ENCODE data around the gene CCDC40.
"Not testable (repeated sequence)": the region's sequence is repeated elsewhere in the genome, so short reads cannot be mapped to it uniquely, and the experiment has no call there.

Gene CCDC40, protein sequence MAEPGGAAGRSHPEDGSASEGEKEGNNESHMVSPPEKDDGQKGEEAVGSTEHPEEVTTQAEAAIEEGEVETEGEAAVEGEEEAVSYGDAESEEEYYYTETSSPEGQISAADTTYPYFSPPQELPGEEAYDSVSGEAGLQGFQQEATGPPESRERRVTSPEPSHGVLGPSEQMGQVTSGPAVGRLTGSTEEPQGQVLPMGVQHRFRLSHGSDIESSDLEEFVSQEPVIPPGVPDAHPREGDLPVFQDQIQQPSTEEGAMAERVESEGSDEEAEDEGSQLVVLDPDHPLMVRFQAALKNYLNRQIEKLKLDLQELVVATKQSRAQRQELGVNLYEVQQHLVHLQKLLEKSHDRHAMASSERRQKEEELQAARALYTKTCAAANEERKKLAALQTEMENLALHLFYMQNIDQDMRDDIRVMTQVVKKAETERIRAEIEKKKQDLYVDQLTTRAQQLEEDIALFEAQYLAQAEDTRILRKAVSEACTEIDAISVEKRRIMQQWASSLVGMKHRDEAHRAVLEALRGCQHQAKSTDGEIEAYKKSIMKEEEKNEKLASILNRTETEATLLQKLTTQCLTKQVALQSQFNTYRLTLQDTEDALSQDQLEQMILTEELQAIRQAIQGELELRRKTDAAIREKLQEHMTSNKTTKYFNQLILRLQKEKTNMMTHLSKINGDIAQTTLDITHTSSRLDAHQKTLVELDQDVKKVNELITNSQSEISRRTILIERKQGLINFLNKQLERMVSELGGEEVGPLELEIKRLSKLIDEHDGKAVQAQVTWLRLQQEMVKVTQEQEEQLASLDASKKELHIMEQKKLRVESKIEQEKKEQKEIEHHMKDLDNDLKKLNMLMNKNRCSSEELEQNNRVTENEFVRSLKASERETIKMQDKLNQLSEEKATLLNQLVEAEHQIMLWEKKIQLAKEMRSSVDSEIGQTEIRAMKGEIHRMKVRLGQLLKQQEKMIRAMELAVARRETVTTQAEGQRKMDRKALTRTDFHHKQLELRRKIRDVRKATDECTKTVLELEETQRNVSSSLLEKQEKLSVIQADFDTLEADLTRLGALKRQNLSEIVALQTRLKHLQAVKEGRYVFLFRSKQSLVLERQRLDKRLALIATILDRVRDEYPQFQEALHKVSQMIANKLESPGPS

DNA sequence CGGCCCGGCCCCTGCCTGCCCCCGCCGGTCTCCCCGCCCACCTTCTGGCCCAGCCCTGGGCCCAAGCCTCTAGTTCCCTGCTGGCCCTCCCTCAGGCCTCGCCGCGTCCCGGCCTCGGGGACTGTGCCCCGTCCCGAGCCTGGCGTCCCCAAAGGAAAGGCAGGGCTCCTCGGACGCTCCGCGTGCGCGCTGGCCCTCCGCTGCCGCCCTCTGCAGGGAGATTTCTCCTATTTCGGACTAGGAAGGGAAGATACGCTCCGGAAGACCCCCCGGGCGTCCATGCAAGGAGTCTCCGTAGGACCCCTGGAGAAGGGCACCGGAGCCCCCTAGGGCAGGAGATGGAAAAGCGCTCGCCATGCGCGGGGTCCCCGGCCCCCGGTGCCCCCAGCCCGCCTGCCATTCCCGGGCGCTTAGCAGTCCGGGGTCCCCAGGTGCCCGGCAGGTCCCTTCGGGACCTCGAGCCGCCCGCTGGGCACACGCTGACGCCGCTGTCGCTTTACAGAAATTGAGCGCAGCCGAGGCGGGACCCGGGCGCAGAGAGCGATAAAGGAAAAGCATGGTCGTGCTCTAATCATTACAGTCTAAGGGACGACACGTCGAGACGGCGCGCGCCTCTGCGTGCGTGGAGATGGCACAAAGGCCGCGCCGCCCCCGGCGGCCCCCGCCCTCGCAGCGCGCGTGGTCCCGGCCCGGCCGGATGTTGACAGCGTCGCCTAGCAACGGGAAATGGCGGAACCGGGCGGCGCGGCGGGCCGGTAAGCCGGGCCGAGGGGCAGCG lies at the start of gene CCDC40:
TSS of gene CCDC40 (plus strand) at position 706 of the 778 bp plus-strand sequence. CDS start at position 727, 21 bp downstream.
- peak; percentile 80 for DNase-seq

DNA sequence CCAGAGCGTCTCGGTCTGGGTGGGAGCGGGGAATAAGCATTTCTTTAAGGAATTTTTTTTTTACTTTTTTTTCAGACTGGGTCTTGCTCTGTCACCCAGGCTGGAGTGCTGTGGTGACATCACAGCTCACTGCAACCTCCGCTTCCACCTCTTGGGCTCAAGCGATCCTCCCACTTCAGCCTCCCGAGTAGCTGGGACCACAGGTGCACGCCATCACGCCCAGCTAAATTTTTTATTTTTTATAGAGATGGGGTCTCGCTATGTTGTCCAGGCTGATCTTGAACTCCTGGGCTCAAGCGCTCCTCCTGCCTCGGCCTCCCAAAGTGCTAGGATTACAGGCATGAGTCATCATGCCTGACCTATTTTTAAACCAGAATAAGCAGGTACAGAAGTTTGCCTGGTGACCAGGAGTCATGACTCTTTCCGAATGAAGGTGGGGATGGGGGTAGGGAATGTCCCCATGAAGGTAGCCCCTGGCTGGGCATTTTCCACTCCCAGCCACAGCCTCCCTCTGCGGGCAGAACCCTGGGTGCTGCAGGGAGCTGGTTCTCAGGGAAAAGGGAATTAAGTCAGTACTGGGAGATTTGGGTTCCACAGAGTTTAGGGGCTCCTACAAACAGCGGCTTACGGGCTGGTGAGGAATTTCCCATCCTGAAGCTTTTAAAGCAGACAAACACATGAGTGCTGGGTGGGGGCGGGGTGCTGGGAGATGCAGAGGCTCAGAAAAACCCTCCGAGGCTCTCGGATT lies 49.1 kb upstream of the CCDC40 start:
- DNase-seq = no peak

DNA sequence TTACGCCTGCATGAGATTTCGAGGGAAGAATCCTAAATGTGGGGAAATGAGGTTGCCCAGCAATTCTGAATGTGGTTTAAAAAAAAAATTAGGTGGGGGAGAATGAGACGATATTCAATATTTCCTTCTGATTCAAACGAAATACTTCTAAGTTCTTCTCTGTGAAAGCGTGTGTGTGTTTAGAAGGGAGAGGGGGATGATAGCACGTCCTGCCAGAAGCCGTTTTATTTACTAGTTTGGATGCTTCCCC lies 48.6 kb upstream of the CCDC40 start:
- DNase-seq = no peak

DNA sequence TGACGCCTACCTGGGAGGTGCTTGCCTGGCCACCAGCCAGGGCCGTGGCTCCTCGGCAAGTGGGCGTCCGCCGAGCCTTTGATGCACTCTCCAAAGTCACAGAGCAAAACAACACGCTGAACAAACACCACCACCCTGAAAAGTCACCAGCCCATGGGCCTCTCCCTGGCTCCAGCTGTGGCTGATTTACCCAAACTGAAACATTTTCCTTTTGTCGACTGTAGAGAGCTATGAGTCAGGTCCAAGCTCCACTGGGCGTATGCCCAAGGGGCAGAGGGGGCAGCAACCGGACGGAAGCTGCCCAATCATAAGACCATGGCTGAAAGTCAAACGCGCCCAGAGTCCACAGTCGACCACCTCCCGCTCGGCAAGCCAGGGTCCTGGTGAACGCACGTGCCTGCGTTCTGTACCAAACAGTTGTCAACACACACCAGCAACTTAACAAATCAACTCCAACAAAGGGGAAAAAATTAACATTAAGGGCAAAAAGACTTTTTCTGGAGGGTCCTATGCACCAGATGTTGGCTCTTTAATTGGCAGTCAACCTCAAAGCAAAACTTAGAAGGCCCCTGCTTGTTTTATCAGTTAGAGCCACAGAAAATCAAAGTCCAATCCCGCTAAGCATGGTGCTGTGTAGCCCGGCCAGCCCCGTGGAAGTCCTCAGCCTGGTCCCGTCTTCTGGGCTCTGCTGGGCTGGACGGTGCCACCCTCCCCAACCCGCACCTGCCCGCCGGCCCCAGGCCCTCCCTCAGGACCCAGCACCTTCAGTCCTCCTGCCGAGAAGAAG lies 48.1 kb upstream of the CCDC40 start:
- DNase-seq = no peak

DNA sequence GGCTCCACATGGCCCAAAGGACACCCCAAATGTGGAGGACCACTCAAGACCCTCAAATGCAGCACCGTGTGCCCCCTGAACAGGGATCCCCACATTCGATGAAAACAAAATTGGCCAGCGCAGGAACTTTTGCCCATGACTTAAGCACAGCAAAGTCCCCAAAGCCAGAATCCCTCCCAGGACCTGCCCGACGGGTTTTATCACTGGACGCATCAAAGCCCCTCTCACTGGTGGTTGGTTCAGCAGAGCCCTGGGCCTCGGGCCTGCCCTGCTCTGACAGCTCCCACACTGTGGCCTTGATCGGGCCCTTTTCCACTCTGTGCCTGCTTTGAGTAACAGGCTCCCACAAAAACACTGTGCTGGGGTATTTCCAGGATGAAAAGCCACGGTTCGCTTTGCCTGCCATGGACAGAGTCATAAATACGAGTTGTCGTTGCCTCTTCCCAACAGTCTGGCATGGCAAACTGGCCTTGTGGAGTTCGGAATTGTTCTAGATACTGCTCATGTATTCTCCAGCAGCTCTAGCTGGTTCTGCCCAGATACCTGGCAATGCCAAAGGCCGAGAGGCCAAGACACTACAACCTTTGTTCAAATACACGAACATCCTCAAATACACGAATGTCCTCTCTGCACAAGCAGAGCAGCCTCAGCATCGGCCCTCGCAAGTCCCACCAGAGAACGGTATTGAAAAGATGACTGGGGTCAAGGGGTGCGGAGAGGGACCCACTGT lies 47.2 kb upstream of the CCDC40 start:
- DNase-seq = no peak

DNA sequence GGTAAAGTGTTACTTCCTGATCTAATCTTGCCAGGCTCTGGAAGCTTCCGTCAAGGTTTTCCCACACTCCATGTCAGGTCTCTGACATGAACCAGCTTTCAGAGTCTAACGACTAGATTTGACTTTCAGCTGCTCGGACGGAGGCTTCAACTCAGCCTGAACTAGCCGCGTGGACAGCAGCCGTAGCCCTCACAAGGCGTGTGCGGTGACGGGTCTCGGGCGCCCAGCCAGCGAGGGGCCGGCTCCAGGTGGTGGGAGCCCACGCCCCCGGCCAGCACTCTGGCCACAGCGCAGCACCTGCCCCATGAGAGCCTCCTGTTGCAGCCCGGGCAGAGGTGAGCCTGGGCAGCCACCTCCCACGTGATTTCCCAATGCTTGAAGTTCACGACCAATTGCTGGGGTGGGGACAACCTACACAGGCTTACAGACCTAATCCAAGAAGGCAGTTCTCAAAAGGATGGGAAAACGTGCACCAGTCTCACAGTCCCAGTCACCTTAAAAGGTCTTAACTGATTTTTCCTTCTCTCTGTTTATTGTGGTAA lies 46.3 kb upstream of the CCDC40 start:
- no peak for DNase-seq

DNA sequence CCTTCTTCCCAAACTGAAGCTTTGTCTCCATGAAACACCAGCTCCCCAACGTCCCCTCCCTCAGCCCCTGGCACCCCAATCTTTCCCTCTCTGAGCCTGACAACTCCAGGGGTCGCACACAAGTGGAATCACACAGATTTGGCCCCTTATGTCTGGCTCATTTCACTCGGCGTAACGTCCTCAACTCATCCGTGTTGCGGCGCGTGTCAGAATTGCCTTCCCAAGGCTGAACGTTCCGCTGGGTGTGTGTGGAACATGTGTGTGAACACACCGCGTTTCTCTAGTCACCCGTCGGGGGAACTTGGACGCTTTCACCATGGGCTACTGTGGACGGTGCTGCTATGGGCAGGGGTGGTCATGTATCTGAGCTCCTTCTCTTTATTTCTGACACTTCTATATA lies 45.7 kb upstream of the CCDC40 start:
- DNase-seq = no peak

DNA sequence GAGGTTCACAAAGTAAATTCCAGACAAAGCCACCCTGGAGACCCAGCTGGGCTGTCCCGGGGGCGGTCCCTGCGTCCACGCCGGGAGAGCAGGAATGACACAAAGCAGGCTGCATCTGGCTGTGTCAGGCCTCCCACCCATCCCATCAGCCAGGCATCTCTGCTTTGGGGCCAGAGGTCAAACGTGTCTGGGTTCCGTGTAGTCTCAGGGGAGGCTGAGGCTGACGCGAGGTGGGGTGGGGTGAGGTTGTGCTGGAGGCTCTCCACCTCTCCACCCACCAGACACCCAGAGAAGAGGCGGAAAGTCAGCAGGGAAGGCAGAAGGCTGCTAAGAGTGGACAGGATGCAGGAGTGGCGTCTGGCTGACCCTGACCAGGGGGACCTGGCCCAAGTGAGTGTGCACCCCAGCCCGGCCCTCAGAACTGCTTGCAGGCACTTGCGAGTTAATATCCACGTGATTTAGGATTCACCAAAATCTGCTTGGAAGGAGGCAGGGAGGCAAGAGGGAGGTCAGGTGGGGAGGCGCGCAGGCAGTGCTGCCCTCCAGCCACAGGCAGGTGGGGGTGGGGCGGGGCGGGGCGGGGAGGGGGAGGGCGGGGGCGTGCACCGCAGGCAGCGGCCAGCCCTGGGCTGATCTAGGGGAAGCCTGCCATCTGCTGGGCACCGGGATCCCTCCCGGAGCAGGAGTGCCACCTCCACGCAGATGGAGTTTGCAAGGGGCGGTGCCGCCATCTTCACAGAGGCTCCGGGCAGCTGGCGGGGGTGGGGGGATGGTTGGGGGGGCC lies 45.1 kb upstream of the CCDC40 start:
- peak; percentile 90 for DNase-seq

DNA sequence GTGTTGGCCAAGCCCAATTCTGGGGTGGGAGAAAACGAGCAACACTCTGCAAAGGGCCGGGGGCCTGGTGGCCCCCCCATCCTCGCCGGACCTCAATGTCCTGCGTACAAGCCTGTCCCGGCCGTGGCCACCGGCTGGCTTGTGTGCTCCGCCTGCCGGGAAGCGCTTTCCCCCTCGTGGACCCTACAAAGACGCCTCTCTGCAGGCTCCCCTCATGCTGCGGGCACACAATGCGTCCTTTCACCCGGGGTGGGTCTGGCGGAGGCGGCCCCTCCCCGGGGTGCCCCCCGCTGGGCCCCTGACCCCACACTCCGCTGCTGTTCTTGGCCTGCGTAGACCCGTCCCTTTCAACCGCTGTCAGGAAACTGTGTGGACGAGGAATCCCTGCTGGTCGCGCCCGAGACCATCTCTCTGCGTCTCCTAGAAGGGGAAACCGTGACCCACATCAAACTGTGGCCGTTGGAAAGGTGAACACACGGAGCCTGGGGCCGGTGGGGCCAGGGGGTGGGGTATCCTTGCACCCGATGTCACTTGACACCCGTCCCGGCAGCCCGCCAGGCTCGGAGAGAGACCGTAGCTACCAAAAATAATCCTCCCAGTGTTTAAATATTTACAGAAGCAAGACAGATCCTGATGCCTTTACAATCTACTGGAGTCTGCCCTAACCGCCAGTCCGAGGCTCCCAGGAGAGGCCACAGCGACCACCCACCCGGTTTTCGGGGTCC lies 44.4 kb upstream of the CCDC40 start:
- no peak for DNase-seq

DNA sequence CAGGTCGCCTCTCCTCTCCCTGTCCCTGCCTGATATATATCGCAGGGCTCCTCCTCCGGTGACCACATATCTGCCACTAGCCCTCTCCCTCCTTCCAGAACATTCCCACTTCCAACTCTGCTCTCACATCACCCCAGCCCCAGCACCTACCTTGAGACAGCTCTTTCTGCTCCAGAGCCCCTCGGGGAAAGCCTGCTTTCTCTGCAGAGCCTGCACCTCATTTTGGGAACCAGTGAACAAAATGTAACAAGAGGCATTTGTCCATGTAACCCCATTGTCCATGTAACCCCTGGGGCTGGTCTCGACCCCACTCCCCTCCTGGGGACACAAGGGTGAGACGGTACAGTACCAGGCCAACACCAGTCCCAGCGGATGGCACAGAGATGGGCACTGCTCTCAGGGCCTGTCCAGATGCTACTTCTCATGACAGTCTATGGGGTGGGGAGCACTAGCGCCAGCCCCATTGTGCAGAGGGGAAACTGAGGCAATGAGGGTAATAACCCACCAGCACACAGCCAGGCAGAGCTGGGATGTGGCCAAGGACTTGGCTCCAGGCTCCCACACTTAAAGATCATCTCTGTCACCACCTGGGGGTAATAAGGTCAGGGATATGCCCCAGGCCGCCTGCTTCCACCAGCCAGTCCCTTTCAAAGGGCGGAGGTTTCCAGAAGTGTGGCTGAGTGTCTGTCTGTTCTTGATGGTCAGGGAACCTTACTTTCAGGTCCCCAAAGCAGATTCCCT lies 43.6 kb upstream of the CCDC40 start:
- no peak for DNase-seq

DNA sequence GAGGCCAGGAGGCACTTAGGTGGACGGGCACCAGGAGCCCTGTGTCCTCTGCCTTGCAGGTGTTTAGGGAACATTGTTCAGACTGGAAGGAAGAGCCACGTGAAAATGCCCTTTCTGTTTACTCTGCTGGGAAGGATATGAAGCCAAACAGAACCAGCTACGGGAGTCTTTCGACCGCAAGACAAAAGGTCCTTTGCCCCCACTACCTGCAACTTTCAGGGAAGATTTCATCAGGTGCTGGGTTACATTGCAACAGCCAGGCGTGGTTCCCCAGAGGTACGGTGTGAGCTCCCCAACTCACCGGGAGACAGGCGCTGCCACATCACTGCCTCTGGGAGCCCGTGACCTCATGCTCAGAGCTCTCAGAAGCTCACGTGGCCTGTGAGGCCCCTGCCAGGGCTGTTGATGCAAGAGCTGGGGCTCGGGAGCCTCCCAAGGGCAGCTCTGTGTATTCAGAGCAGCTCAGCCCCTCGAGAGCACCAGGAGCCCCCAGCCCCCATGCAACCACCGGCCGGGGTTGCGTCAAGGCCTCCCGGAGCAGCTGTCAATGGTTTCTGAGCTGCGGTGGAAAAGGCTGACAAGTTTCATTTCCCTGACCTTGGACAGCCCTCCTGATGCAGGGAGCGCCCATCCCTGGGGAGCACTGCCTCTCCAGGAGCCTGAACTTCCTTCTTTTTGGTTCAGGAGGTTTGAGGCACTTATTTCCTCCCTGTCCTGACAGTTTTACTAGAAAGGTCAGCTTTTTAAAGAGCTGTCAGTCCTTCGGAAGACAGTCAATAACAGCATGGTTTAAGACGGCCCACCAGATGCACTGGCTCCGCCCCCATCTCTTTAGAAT lies 42.8 kb upstream of the CCDC40 start:
- DNase-seq = peak; percentile 29

DNA sequence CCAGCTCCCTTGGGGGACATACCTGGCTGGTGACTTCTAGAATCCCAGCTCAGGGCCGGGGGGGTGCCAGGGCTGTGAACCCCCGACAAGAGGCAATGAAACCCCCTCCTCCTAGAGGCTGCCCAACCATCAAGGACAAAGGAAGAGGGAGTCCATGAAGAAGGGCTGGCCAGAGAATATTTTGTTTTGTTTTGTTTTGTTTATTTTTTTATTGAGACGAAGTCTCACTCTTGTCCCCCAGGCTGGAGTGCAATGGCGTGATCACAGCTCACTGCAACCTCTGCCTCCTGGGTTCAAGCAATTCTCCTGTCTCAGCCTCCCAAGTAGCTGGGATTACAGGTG lies 42.2 kb upstream of the CCDC40 start:
- DNase-seq = not testable (repeated sequence)

DNA sequence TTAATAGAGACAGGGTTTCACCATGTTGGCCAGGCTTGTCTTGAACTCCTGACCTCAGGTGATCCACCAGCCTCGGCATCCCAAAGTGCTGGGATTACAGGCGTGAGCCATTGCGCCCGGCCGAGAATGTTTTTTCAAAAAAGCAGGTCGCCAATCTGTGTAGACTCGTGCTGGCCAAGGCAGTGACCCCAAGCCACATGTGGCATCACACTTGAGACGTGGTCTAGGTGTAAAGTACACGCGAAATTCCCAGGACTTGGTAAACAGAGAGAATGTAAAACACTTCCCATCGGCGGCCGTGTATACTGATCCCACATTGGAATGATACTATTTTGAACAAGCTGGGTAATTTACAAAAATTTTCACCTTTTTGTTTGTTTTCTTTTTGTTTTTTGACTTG lies 41.8 kb upstream of the CCDC40 start:
- no peak for DNase-seq

DNA sequence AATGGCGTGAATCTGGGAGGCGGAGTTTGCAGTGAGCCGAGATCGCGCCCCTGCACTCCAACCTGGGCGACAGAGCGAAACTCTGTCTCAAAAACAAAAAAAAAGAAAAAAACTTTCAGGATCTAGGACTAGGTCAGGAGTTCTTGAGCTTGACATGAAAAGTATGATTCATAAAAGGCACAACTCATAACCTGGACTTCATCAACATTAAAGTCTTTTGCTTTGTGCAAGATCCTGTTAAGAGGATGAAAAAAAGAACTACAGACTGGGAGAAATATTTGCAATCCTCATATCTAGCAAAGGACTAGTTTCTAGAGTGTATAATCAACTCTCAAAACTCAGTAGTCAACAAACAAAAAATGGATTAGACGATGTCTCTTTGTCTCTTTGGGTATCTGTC lies 40.7 kb upstream of the CCDC40 start:
- no peak for DNase-seq

DNA sequence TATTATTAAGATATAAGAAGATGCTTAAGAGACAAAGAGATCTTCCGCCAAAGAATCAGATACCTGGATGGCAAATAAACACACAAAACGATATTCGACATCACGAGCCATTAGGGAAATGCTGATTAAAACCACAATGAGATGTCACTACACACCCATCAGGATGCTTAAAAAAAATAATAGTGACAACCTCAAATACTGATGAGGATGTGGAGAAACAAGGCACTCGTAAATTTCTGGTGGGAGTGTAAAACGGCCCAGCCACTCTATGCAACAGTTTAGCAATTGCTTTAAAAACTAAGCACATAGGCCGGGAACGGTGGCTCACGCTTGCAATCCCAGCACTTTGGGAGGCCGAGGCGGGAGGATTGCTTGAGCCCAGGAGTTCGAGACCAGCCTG lies 40.2 kb upstream of the CCDC40 start:
- DNase-seq = no peak

DNA sequence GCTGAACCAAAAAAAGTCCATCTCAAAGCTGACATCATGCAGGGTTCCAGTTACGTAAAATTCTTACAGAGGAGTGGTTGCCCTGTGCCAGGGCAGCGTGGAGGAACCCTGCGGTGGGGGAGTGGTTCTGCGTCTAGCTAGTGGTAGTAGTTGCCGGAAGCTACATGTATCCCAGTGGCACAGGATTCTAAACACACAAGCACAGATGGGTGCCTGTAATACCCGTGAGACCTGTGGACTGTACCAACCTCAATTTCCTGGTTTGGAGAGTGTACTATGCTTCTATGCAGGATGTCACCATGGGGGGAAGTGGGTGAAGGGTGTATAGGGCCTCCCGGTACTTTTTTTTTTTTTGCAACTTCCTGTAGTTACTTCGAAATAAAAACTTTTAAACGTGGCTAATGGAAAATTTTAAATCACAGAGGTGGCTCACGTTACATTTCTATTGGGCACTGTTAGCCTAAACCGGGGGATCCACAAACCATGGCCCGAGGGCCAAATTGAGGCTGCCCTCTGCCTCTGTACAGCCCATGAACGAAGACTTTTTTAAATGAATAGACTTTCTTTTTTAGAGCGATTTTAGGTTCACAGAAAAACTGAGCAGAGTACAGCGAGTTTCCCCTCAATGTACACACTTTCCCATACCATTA lies 39.3 kb upstream of the CCDC40 start:
- DNase-seq = peak; percentile 77

DNA sequence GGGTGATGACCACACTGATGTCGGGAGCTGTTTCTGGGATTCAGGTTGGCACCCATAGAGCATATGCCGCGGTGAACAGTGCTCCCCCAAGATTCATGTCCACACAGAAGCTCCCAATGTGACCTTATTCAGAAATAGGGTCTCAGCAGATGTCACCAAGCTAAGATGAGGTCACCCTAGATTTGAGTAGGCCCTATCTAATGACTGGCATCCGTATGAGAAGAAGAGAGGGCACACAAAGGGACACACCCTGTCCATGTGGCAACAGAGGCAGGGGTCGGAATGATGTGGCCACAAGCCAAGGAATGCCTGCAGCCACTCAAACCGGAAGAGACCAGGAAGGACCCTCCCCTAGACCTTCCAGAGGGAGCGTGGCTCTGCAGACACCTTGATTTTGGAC lies 36.3 kb upstream of the CCDC40 start:
- no peak for DNase-seq

Measured in hematopoietic multipotent progenitor cell treated with erythropoietin and hydrocortisone succinate and interleukin-3 and kit ligand, for 6 days (in vitro differentiated cells).